Testis (tissue), 3 donors: Measurements from ENCODE around the gene MAP1LC3C. TPM values are rescaled to one million over a fixed set of nuclear protein-coding genes. Genes with fewer than 3 reads are reported as not detected.
"Not testable (repeated sequence)": the region's sequence is repeated elsewhere in the genome, so short reads cannot be mapped to it uniquely, and the experiment has no call there.

Experiments
- DNase-seq: peaks from one replicate; pipeline ENCODE4 v3.0.0-alpha.2; 2019
- H3K27ac ChIP-seq, 2 donors: fragments of 200-600 bp; sonication (generic); one replicate each; pipeline ENCODE4 v1.5.1; 2019
- H3K27me3 ChIP-seq: fragments of 200-600 bp; sonication (generic); one replicate; pipeline ENCODE4 v1.5.1; 2019
- H3K36me3 ChIP-seq: fragments of 200-600 bp; sonication (generic); one replicate; pipeline ENCODE4 v1.5.1; 2017; ENCODE audit warnings: low read depth; ENCODE audit errors: missing control alignments
- H3K4me1 ChIP-seq: fragments of 200-600 bp; sonication (generic); one replicate; pipeline ENCODE4 v1.5.1; 2019
- H3K4me3 ChIP-seq, 2 donors: fragments of 200-600 bp; sonication (generic); one replicate each; pipeline ENCODE4 v1.5.1; 2017 to 2019
- H3K9me3 ChIP-seq: fragments of 200-600 bp; sonication (generic); one replicate; pipeline ENCODE4 v1.5.1; 2017
- POLR2A ChIP-seq: fragments of 450-650 bp; IDR thresholded peaks from one replicate; pipeline ENCODE4 v1.6.1; 2017; ENCODE audit warnings: antibody characterized with exemption, mild to moderate bottlenecking, moderate library complexity
- WGBS, 2 donors: methylation state at CpG; one replicate each; pipeline ENCODE4 v1.1.5; 2018; 5-methylcytosine and 5-hydroxymethylcytosine counted together
- intact Hi-C: fragments of 100-400 bp; cut with DNase I; formaldehyde crosslinking; loops from one replicate; pipeline ENCODE4 v1.15.1; 2023; ENCODE audit warnings: low total_unique reads
- polyA plus RNA-seq: library from polyadenylated mRNA; stranded (reverse); fragments of 350-450 nt; fragmentation: Illumina TruSeq; extraction: RNeasy Lipid Tissue Mini Kit (QIAGEN cat#74804); gene quantifications from one replicate; pipeline ENCODE4 v1.2.3, GENCODE V29; 2014; ENCODE audit warnings: low read depth, low replicate concordance; ENCODE audit not compliant: insufficient read depth
- total RNA-seq, 2 donors: library from RNA; depleted of rRNA; stranded (reverse); fragments of >200 nt; gene quantifications; one replicate each; pipeline ENCODE4 v1.2.3, GENCODE V29; 2016
- TF ChIP-seq, protein P1 (sequence below), 3 experiments: fragments of 450-650 bp in 2 of 3; fragments of 200-600 bp in 1 of 3; sonication (generic) in 1 of 3; IDR thresholded peaks; one replicate each; pipeline ENCODE4 v1.5.1; 2016 to 2019; ENCODE audit warnings: antibody characterized with exemption in 3 of 3, mild to moderate bottlenecking in 2 of 3, moderate library complexity in 1 of 3

Gene MAP1LC3C
- total and polyA plus RNA-seq, 3 donors from 2014 or later, result 0.50 to 0.65 (median 0.63) TPM

DNA sequence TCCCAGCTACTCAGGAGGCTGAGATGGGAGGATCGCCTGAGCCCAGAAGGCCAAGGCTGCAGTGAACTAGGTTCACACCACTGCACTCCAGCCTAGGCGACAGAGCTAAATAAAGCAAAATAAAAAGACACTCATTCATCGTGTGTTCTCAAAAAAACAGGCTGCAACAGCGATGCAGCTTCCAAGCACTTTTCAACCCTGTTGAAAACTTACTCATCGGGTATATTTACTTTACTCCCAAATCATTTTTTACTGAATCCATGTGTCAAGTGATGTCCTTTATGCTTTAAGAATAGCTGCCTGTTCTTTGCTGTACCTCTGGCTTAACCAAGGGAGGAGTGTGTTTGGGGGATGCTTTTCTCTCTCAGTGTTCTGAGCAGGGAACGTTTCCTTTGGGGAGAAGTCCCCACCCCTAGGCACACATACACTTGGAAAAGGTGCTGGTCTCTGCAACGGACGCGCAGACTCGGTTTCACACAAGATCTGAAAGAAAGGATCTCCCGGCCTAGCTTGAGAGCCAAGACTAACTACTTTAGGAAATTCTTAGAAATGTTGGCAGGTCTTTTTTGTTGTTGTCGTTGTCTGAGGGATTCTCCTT lies 1.4 kb downstream of the MAP1LC3C start:
- WGBS, 2 donors, result 64 to 68% methylated on average over 12 of the region's 12 CpGs
- intact Hi-C loops, result no loop called here
- no peaks in the 10 kb centered on the region for H3K9me3 ChIP-seq
- H3K4me1 ChIP-seq, result peaks cover 4% of the 10 kb centered on the region
- no peak overlapping the region for H3K4me3 ChIP-seq
- no peaks in the 10 kb centered on the region for H3K27me3 ChIP-seq
- DNase-seq, result no peak
- no peak overlapping the region for H3K27ac ChIP-seq
- no peaks in the 10 kb centered on the region for H3K36me3 ChIP-seq
- no peak for TF ChIP-seq POLR2A
- TF ChIP-seq, protein P1, sequence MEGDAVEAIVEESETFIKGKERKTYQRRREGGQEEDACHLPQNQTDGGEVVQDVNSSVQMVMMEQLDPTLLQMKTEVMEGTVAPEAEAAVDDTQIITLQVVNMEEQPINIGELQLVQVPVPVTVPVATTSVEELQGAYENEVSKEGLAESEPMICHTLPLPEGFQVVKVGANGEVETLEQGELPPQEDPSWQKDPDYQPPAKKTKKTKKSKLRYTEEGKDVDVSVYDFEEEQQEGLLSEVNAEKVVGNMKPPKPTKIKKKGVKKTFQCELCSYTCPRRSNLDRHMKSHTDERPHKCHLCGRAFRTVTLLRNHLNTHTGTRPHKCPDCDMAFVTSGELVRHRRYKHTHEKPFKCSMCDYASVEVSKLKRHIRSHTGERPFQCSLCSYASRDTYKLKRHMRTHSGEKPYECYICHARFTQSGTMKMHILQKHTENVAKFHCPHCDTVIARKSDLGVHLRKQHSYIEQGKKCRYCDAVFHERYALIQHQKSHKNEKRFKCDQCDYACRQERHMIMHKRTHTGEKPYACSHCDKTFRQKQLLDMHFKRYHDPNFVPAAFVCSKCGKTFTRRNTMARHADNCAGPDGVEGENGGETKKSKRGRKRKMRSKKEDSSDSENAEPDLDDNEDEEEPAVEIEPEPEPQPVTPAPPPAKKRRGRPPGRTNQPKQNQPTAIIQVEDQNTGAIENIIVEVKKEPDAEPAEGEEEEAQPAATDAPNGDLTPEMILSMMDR (IDR thresholded peaks at IDR 0.05), result no peak

DNA sequence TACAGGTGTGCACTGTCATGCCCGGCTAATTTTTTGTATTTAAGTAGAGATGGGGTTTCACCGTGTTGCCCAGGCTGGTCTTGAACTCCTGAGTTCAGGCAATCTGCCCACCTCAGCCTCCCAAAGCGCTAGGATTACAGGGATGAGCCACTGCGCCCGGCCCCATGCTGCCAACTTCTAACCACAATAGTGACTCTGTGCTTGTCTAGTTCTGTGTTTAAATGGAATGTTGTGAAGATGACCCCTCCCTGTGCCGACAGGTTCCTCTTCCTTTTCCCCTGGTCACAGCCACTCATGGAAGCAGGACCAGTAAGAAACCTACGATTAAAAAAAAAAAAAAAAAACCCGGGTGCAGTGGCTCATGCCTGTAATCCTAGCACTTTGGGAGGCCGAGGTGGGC lies 4.7 kb downstream of the MAP1LC3C start:
- Histone ChIP-seq H3K9me3 (no peaks in the 10 kb centered on the region), H3K27ac (no peak overlapping the region), H3K4me3 (no peak overlapping the region), H3K36me3 (no peaks in the 10 kb centered on the region), H3K4me1 (peaks cover 4% of the 10 kb centered on the region), H3K27me3 (no peaks in the 10 kb centered on the region)
- intact Hi-C loops, result no loop called here
- no peak for TF ChIP-seq POLR2A
- TF ChIP-seq, protein P1 (IDR thresholded peaks at IDR 0.05), result no peak
- DNase-seq, result no peak
- 82 to 92% methylated on average over 9 of the region's 9 CpGs for WGBS, 2 donors

DNA sequence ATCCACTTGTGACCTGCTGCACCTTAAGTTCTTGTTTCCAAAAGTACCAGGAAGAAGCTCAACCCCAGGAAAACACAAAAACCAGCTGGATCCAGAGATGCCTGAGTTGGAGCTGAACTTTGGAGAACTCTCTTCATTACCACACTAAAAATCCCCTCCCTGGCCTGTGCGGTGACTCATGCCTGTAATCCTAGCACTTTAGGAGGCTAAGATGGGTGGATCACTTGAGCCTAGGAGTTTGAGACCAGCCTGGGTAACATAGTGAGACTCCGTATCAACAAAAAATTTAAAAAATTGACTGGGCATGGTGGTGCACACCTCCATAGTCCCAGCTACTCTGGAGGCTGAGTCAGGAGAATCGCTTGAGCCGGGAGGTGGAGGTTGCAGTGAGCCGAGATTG lies 6.2 kb downstream of the MAP1LC3C start:
- Histone ChIP-seq H3K4me3 (no peak overlapping the region), H3K36me3 (no peaks in the 10 kb centered on the region), H3K27ac (no peak overlapping the region), H3K4me1 (no peaks in the 10 kb centered on the region), H3K9me3 (no peaks in the 10 kb centered on the region), H3K27me3 (no peaks in the 10 kb centered on the region)
- intact Hi-C loops, result no loop called here
- TF ChIP-seq, protein P1 (IDR thresholded peaks at IDR 0.05), result no peak
- no peak for TF ChIP-seq POLR2A
- 96% methylated on average over 5 of the region's 5 CpGs for WGBS, 2 donors
- no peak for DNase-seq

DNA sequence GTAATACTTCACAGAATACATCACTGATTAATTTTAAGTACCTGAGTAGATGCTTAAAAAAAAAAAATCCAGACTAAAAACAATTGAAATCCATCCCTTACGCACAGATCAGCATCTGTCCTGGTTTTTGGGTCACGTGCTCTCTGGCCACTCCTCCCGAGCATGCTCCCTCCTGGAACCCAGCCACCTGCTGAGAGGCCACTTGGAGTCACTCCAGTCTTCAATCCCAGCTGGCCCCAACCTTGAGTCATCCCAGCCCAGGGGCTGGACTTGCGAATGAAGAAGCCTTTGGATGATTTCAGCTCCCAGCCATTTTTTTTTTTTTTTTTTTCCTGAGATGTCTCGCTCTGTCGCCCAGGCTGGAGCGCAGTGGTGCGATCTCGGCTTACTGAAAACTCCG lies 8.9 kb downstream of the MAP1LC3C start:
- H3K9me3 ChIP-seq, result no peaks in the 10 kb centered on the region
- H3K36me3 ChIP-seq, result no peaks in the 10 kb centered on the region
- WGBS, 2 donors, result 54 to 56% methylated on average over 7 to 10 of the region's 10 CpGs
- no peak overlapping the region for H3K27ac ChIP-seq
- DNase-seq, result peak; percentile 75
- intact Hi-C loops, result no loop called here
- H3K4me3 ChIP-seq, result no peak overlapping the region
- no peaks in the 10 kb centered on the region for H3K27me3 ChIP-seq
- TF ChIP-seq POLR2A, result no peak
- TF ChIP-seq, protein P1 (IDR thresholded peaks at IDR 0.05), result no peak
- H3K4me1 ChIP-seq, result no peaks in the 10 kb centered on the region

DNA sequence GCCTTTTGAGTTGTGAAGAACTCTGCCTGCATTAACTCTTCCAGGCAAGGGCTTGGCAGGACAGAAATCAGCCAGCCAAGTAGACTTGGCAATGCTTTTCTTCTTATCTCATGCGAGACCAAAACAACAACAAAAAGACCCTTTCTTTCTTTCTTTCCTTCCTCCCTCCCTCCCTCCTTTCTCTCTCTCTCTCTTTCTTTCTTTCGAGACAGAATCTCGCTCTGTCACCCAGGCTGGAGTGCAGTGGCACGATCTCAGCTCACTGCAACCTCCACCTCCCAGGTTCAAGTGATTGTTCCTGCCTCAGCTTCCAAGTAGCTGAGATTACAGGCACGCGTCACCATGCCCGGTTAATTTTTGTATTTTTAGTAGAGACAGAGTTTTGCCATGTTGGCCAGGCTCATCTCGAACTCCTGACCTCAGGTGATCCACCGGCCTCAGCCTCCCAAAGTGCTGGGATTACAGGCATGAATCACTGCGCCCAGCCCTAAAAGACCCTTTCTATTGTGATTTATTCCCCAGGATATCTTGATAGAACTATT lies 10.4 kb downstream of the MAP1LC3C start:
- intact Hi-C loops, H3K4me3 ChIP-seq, H3K4me1 ChIP-seq, H3K27me3 ChIP-seq, H3K9me3 ChIP-seq, H3K27ac ChIP-seq, H3K36me3 ChIP-seq, DNase-seq: not testable (repeated sequence)
- 61 to 63% methylated on average over 10 of the region's 10 CpGs for WGBS, 2 donors
